Measurements from ENCODE around the gene CYB561D2. TPM values are rescaled to one million over a fixed set of nuclear protein-coding genes. Genes with fewer than 3 reads are reported as not detected.

Gene CYB561D2
- total and polyA plus RNA-seq, 2 donors (not counting 3 experiments of a cell fraction or from before 2014, with no cell fraction given), result 13.6 to 46.0 TPM

DNA sequence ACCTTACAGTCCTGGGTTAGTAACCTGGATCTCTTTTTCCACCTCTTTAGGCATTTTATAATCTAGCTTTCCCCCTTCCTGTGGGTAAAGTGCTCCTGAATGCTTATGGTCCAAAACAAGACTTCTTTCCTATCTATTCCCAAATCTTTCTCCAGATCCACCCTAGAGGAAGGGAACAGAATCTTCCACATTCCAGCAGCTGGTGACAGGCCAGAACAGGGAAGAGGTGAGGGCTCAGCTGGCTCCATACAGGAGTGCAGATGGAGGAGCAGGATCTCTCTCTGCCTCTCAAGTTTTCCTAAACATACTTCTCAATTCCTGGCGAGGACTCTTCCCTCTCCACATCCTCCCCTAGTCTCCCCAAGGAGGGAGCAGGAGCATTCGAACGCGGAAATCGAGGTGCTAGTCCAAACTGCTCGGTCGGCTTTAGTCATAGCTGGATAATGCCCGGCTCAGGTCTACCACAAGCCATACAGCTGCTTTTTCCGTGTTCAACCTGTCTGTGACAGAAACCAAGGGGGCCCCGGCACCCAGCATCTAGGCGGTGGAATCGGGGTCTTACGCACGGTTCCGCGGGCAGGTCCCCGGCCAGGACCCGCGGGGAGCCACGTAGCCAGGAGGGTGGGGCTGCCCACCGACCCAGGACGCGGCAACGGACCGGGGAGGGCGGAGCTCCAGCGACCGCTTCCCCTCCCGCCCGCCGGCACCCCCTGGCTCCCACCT lies 14.0 kb upstream of the CYB561D2 start:
- no peaks in the 10 kb centered on the region for H3K27me3 ChIP-seq (ENCODE audit: control insufficient read depth in 2 of 2, insufficient read depth in 2 of 2, low read length in 2 of 2)
- peak; percentile 26 for FAIRE-seq
- H4K20me1 ChIP-seq (replicated peaks; ENCODE audit: control insufficient read depth, extremely low read depth, insufficient read depth, low read length), result no peaks in the 10 kb centered on the region
- peak; percentile 37 for DNase-seq (ENCODE audit: low read depth, low spot score)
- POLR2A ChIA-PET, result interaction anchor here (0.5 to 6.1 kb wide), 5 partner anchors 9 to 207 kb away, joined by 3 to 38 read pairs (median 7); partner anchors contain the start of genes HYAL2, HYAL3, NAA80 and TUSC2
- H3K27ac ChIP-seq (ENCODE audit: insufficient read depth, low read depth, low read length), result peak overlapping the region; percentile 95
- H3K4me1 ChIP-seq (ENCODE audit: control insufficient read depth, extremely low read depth, insufficient read depth, low read length), result peaks cover 43% of the 10 kb centered on the region
- intact Hi-C loops (cut with micrococcal nuclease) (loop anchor here (1.0 kb wide), 2 partner anchors 8 to 37 kb away; partner anchors contain the start of genes HYAL3, NAA80 and TUSC2), dilution Hi-C loops (cut with MboI; ENCODE audit: extremely low pct_ligation_motif_present, low sequenced_read_pairs) (no loop called here)
- no peaks in the 10 kb centered on the region for H3K9me3 ChIP-seq (replicated peaks; ENCODE audit: control insufficient read depth, insufficient read depth, low read length)
- H2AFZ ChIP-seq (ENCODE audit: low read depth, low read length), result no peak overlapping the region
- H3K9ac ChIP-seq (replicated peaks; ENCODE audit: extremely low read depth, insufficient read depth, low read length), result peak overlapping the region; percentile 92
- TF ChIP-seq, protein P1, sequence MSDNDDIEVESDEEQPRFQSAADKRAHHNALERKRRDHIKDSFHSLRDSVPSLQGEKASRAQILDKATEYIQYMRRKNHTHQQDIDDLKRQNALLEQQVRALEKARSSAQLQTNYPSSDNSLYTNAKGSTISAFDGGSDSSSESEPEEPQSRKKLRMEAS (IDR thresholded peaks at IDR 0.05; ENCODE audit: insufficient read depth, insufficient read length), result no peak
- TF ChIP-seq GATA2 (IDR thresholded peaks at IDR 0.05; ENCODE audit: insufficient read depth, insufficient read length, low read depth, low read length) (peak; percentile 16), POLR2AphosphoS5 (IDR thresholded peaks at IDR 0.05; ENCODE audit: insufficient read depth, low read depth, low read length) (no peak), EZH2 (IDR thresholded peaks at IDR 0.05; ENCODE audit: borderline replicate concordance, low read depth, low read length, severe bottlenecking) (no peak), JUN (IDR thresholded peaks at IDR 0.05; ENCODE audit: borderline replicate concordance, insufficient read depth, insufficient read length, low read depth) (no peak), FOS (IDR thresholded peaks at IDR 0.05; ENCODE audit: borderline replicate concordance, insufficient read depth, low read length) (no peak), MYC (IDR thresholded peaks at IDR 0.05; ENCODE audit: low read depth, low read length) (no peak)
- TF ChIP-seq, protein P2, sequence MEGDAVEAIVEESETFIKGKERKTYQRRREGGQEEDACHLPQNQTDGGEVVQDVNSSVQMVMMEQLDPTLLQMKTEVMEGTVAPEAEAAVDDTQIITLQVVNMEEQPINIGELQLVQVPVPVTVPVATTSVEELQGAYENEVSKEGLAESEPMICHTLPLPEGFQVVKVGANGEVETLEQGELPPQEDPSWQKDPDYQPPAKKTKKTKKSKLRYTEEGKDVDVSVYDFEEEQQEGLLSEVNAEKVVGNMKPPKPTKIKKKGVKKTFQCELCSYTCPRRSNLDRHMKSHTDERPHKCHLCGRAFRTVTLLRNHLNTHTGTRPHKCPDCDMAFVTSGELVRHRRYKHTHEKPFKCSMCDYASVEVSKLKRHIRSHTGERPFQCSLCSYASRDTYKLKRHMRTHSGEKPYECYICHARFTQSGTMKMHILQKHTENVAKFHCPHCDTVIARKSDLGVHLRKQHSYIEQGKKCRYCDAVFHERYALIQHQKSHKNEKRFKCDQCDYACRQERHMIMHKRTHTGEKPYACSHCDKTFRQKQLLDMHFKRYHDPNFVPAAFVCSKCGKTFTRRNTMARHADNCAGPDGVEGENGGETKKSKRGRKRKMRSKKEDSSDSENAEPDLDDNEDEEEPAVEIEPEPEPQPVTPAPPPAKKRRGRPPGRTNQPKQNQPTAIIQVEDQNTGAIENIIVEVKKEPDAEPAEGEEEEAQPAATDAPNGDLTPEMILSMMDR (IDR thresholded peaks at IDR 0.05; ENCODE audit: extremely low read depth in 1 of 2, insufficient read depth in 1 of 2, low read depth in 1 of 2, low read length in 2 of 2), result no peak
- CTCF ChIA-PET, result interaction anchor here (0.9 to 5.0 kb wide), 10 partner anchors 9 to 275 kb away, joined by 3 to 66 read pairs (median 8); partner anchors contain the start of genes CISH, CYB561D2, HYAL2 and HYAL3
- H3K9me1 ChIP-seq (replicated peaks; ENCODE audit: control insufficient read depth, extremely low read depth, insufficient read depth, low read length), result no peaks in the 10 kb centered on the region
- peaks cover under 1 to 5% of the 10 kb centered on the region in 2 experiments for H3K36me3 ChIP-seq (ENCODE audit: control insufficient read depth in 2 of 2, extremely low read depth in 1 of 2, insufficient read depth in 2 of 2, low read length in 2 of 2)
- BruUV-seq (replicated peaks), result TSS peak; percentile 63
- H3K4me2 ChIP-seq (ENCODE audit: insufficient read depth, low read length), result peak overlapping the region; percentile 93
- H3K4me3 ChIP-seq (replicated peaks in 1 of 3; ENCODE audit: insufficient read depth in 1 of 3, low read depth in 1 of 3, low read length in 3 of 3), result peak overlapping the region; percentile 85 to 93 (median 90)
- peaks cover 54% of the 10 kb centered on the region for H3K79me2 ChIP-seq (ENCODE audit: control insufficient read depth, insufficient read depth, low read length)
